DMS53 treated with DMSO at 0.1 percent for 48 hours (cell line): ENCODE results near the gene MPPED1.

ENCODE experiments used
- DNase-seq: peaks from one replicate; lab custom pipeline; 2025; ENCODE audit not compliant: unreplicated experiment; lab: John Stamatoyannopoulos, UW

MPPED1 gene

GRCh38 chr22:43514476-43515157 is 102.8 kb downstream of the MPPED1 start:
- no peak for DNase-seq

- no peak for DNase-seq
Measured at GRCh38 chr22:43515411-43515810, 103.6 kb downstream of the MPPED1 start.

- no peak for DNase-seq
Measured at GRCh38 chr22:43515902-43516301, 104.1 kb downstream of the MPPED1 start.

GRCh38 chr22:43516386-43516785 is 104.6 kb downstream of the MPPED1 start:
- no peak for DNase-seq

- DNase-seq = no peak
Measured at GRCh38 chr22:43516996-43517635, 105.3 kb downstream of the MPPED1 start.

GRCh38 chr22:43520632-43521039 is 108.8 kb downstream of the MPPED1 start:
- DNase-seq = no peak

- peak; percentile 19 for DNase-seq
Measured at GRCh38 chr22:43521716-43522115, 109.9 kb downstream of the MPPED1 start.

- no peak for DNase-seq
Measured at GRCh38 chr22:43526117-43526655, 114.4 kb downstream of the MPPED1 start.

- DNase-seq = no peak
Measured at GRCh38 chr22:43526946-43527345, 115.1 kb downstream of the MPPED1 start.

GRCh38 chr22:43528601-43529360 is 117.0 kb downstream of the MPPED1 start:
- no peak for DNase-seq

- DNase-seq = no peak
Measured at GRCh38 chr22:43529461-43529860, 117.6 kb downstream of the MPPED1 start.

- no peak for DNase-seq
Measured at GRCh38 chr22:43529934-43530333, 118.1 kb downstream of the MPPED1 start.

- no peak for DNase-seq
Measured at GRCh38 chr22:43530349-43531201, 118.8 kb downstream of the MPPED1 start.

GRCh38 chr22:43531651-43532050 is 119.8 kb downstream of the MPPED1 start:
- DNase-seq = no peak

GRCh38 chr22:43532301-43533155 is 120.7 kb downstream of the MPPED1 start:
- DNase-seq = no peak

GRCh38 chr22:43533156-43533530 is 121.3 kb downstream of the MPPED1 start:
- DNase-seq = no peak

GRCh38 chr22:43533656-43534428 is 122.0 kb downstream of the MPPED1 start:
- DNase-seq = no peak

GRCh38 chr22:43534916-43535315 is 123.1 kb downstream of the MPPED1 start:
- DNase-seq = no peak

GRCh38 chr22:43535336-43535735 is 123.5 kb downstream of the MPPED1 start:
- DNase-seq = no peak
